Colonic mucosa (tissue), 4 donors: Measurements from ENCODE around the gene FAM149B1. TPM values are rescaled to one million over a fixed set of nuclear protein-coding genes. Genes with fewer than 3 reads are reported as not detected.

Experiments used
- DNase-seq: peaks from one replicate; pipeline ENCODE4 v3.0.0-alpha.2; 2020
- H3K27ac ChIP-seq: fragments of 200-600 bp; one replicate; pipeline ENCODE4 v1.8.0; 2021
- H3K27me3 ChIP-seq: fragments of 200-600 bp; one replicate; pipeline ENCODE4 v1.8.0; 2021
- H3K36me3 ChIP-seq: fragments of 200-600 bp; one replicate; pipeline ENCODE4 v1.8.0; 2021
- H3K4me1 ChIP-seq: fragments of 200-600 bp; one replicate; pipeline ENCODE4 v1.8.0; 2021; ENCODE audit warnings: mild to moderate bottlenecking
- H3K4me3 ChIP-seq: fragments of 200-600 bp; one replicate; pipeline ENCODE4 v1.8.0; 2021
- H3K9ac ChIP-seq, 2 donors: one replicate each; pipeline ENCODE4 v1.7.0; 2013; ENCODE audit warnings: control low read depth in 2 of 2, low read depth in 2 of 2, low read length in 2 of 2
- H3K9me3 ChIP-seq: fragments of 200-600 bp; one replicate; pipeline ENCODE4 v1.8.0; 2021
- intact Hi-C: fragments of 100-400 bp; cut with DNase I; formaldehyde crosslinking; loops from one replicate; pipeline ENCODE4 v1.14.1; 2022
- total RNA-seq, 2 donors: library from RNA; stranded (reverse); fragmentation: NEBNext Ultra II Directional in 1 of 2; extraction: Animal tissue kit (Norgen Biotek cat#: 25700) in 1 of 2; gene quantifications; one replicate each; pipeline ENCODE4 v1.2.1, GENCODE V29; 2021
- TF ChIP-seq, protein P1 (sequence below): fragments of 200-600 bp; IDR thresholded peaks from one replicate; pipeline ENCODE4 v1.8.0; 2022; ENCODE audit warnings: antibody characterized with exemption, mild to moderate bottlenecking
- donor health status: healthy.
- donor health status: DM: no; HTN: no; CAD: no.
- donor health status: DM: no; HTN: no; CAD: no.

FAM149B1 gene
- total RNA-seq, 2 donors from 2014 or later = 14.0 to 16.4 TPM

- DNase-seq = no peak
- H3K27ac ChIP-seq = no peak overlapping the region
- TF ChIP-seq, protein P1, sequence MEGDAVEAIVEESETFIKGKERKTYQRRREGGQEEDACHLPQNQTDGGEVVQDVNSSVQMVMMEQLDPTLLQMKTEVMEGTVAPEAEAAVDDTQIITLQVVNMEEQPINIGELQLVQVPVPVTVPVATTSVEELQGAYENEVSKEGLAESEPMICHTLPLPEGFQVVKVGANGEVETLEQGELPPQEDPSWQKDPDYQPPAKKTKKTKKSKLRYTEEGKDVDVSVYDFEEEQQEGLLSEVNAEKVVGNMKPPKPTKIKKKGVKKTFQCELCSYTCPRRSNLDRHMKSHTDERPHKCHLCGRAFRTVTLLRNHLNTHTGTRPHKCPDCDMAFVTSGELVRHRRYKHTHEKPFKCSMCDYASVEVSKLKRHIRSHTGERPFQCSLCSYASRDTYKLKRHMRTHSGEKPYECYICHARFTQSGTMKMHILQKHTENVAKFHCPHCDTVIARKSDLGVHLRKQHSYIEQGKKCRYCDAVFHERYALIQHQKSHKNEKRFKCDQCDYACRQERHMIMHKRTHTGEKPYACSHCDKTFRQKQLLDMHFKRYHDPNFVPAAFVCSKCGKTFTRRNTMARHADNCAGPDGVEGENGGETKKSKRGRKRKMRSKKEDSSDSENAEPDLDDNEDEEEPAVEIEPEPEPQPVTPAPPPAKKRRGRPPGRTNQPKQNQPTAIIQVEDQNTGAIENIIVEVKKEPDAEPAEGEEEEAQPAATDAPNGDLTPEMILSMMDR = no peak
- no peaks in the 10 kb centered on the region for H3K36me3 ChIP-seq
- H3K4me3 ChIP-seq = no peak overlapping the region
- intact Hi-C loops = no loop called here
- H3K9me3 ChIP-seq = no peaks in the 10 kb centered on the region
- no peaks in the 10 kb centered on the region for H3K4me1 ChIP-seq
- no peaks in the 10 kb centered on the region for H3K27me3 ChIP-seq
- H3K9ac ChIP-seq = no peak overlapping the region
These were observed 77.1 kb downstream of the FAM149B1 start for GRCh38 chr10:73244866-73245477.

DNA sequence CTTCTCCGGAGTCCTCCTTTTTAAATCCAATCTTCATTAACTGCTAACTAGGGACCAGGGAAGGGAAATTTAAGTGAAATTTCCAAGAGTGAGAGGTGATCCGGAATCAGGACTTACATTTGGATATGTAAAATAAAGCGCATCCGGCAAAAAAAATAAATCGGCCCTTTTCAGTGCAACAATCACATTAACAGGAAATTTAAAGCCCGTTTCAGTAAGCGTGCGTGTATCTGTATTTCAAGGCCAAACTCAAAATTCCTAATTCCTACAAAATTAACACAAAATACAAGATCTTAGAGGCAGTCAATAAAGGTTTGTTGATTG is 78.4 kb downstream of the FAM149B1 start:
- H3K9ac ChIP-seq = peak overlapping the region; percentile 53 to 81
- no peaks in the 10 kb centered on the region for H3K9me3 ChIP-seq
- intact Hi-C loops = no loop called here
- H3K4me3 ChIP-seq = peak overlapping the region; percentile 85
- H3K36me3 ChIP-seq = no peaks in the 10 kb centered on the region
- peak overlapping the region; percentile 78 for H3K27ac ChIP-seq
- H3K27me3 ChIP-seq = no peaks in the 10 kb centered on the region
- H3K4me1 ChIP-seq = peaks cover 3% of the 10 kb centered on the region
- TF ChIP-seq, protein P1 = no peak
- no peak for DNase-seq

DNA sequence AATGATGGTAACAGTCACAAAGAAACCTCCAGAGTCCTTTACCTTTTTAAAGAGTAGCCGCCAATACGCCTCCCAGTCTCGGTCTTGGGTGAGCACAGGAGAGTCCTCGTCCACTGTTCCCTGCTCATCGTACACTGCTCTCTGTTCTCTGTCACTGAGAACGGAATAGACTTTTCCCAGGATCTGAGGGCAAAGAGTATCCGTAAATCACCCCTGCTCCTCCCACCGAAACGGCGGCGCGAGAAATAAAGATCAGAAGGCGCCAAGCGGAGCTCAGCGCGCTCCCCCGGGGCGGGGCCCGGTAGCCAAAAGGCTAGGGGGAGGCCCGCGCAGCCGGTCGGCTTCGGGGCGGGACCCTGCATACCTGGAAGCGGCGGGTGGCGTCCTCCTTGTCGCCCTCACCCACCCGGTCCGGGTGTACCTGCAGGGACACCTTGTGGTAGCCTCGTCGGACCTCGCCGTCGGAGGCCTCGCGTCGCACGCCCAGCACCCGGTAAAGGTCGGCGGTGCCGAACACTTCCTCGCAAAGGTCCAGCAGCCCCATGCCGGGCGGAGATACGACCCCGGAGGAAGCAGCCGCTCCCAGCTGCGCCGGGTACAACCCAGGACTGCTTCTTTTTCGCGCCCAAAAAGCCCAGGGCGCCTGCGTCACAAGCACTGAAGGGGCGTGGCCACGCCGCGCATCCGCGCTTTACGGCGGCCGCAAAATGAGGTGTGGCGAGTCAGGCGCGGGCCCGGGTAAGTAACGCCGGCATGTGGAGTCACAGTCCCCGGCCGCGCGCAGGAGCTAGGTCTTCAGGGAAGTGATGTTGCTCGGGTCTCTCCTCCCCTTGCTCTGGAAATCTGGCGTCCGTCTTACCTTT is 79.0 kb downstream of the FAM149B1 start, which contains the start of gene DNAJC9:
Gene DNAJC9 (minus strand): TSS at position 610 of the 863 bp plus-strand sequence. CDS start 66 bp downstream, at position 544.
- Histone ChIP-seq H3K27me3 (no peaks in the 10 kb centered on the region), H3K36me3 (no peaks in the 10 kb centered on the region), H3K4me1 (peaks cover 8% of the 10 kb centered on the region), H3K4me3 (peak within 1 kb of the TSS; percentile 85), H3K9ac (peak within 1 kb of the TSS; percentile 80 to 81), H3K9me3 (no peaks in the 10 kb centered on the region), H3K27ac (peak within 1 kb of the TSS; percentile 78)
- peak; percentile 99 for DNase-seq
- intact Hi-C loops = no loop called here
- TF ChIP-seq, protein P1 = no peak

DNA sequence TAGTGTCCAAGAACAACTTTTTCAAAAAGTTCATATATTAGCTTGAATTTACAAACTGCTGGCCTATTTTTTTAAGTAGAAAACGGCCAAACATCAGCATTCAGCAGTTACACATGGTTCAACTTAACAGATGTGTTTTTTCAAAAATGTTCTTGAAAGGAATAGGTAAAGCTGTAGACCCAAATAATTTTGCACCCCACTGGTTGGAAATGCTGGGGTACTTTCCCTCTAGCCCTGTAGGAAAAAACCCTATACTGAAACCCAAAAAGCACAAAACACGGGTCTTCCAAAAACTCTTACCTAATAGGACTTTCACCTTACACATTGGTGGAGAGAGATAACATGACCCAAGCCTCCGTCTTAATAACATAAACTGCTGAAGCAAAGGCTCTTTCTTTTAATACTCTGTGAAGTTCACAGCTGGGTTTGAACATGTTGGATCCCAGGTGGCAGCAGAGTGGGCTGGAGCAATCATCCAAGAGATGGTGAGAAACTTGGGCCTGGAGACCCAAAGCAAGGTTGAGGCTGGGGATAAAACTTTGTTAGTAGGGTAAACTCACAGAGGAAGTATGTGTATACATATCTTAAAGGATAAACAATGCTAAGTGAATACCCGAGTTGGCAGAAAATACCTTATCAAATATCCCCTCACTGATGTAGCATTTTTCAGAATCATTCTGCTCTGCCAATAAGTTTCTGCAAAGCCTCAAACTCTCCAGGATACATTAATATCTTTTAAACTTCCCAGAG is 79.8 kb downstream of the FAM149B1 start:
- H3K9me3 ChIP-seq = no peaks in the 10 kb centered on the region
- H3K27me3 ChIP-seq = no peaks in the 10 kb centered on the region
- DNase-seq = no peak

GRCh38 chr10:73248259-73248724 is 80.4 kb downstream of the FAM149B1 start:
- H3K9ac ChIP-seq = no peak overlapping the region
- H3K27me3 ChIP-seq = no peaks in the 10 kb centered on the region
- no peak overlapping the region for H3K4me3 ChIP-seq
- intact Hi-C loops = no loop called here
- no peak overlapping the region for H3K27ac ChIP-seq
- H3K4me1 ChIP-seq = peaks cover 8% of the 10 kb centered on the region
- H3K36me3 ChIP-seq = no peaks in the 10 kb centered on the region
- TF ChIP-seq, protein P1 = no peak
- no peaks in the 10 kb centered on the region for H3K9me3 ChIP-seq
- no peak for DNase-seq

More for the DNA sequence above, 79.8 kb downstream of the FAM149B1 start:
- peak overlapping the region; percentile 85 for H3K4me3 ChIP-seq
- H3K4me1 ChIP-seq = peaks cover 8% of the 10 kb centered on the region
- intact Hi-C loops = no loop called here
- TF ChIP-seq, protein P1 = no peak
- H3K36me3 ChIP-seq = no peaks in the 10 kb centered on the region
- H3K9ac ChIP-seq = peak overlapping the region; percentile 80 to 81
- peak overlapping the region; percentile 78 for H3K27ac ChIP-seq
